Aorta (tissue), 5 donors: ENCODE data around the gene SLC6A9. TPM values are rescaled to one million over a fixed set of nuclear protein-coding genes. Genes with fewer than 3 reads are reported as not detected.
A peak's percentile ranks its signal among the peaks of the same experiment; 100 is the strongest.

Experiments
- ATAC-seq: fragments of 200-7000 bp; cut with Tn5 transposase; one replicate; pipeline ENCODE4 v1.9.1; 2022; ENCODE audit warnings: moderate library complexity; ENCODE audit not compliant: low FRiP score
- DNase-seq, 2 donors: peaks; one replicate each; pipeline ENCODE4 v3.0.0-alpha.2; 2020
- H3K27ac ChIP-seq, 2 donors: one replicate each; pipeline ENCODE4 v1.5.1; 2013; ENCODE audit warnings: low read length in 2 of 2, mild to moderate bottlenecking in 2 of 2, moderate library complexity in 2 of 2, control low read depth in 1 of 2, inconsistent platforms in 1 of 2, low read depth in 1 of 2
- H3K27me3 ChIP-seq, 2 donors: one replicate each; pipeline ENCODE4 v1.6.1; 2013; ENCODE audit warnings: control low read depth in 1 of 2, low read length in 1 of 2, mild to moderate bottlenecking in 1 of 2, moderate library complexity in 1 of 2; ENCODE audit not compliant: insufficient read depth in 2 of 2, control insufficient read depth in 1 of 2
- H3K36me3 ChIP-seq, 2 donors: one replicate each; pipeline ENCODE4 v1.6.1; 2013; ENCODE audit warnings: control low read depth in 1 of 2, low read length in 1 of 2, mild to moderate bottlenecking in 1 of 2; ENCODE audit not compliant: insufficient read depth in 2 of 2, control insufficient read depth in 1 of 2
- H3K4me1 ChIP-seq, 2 donors: one replicate each; pipeline ENCODE4 v1.6.1; 2013; ENCODE audit warnings: low read length in 2 of 2, control low read depth in 1 of 2, mild to moderate bottlenecking in 1 of 2, moderate library complexity in 1 of 2; ENCODE audit not compliant: insufficient read depth in 2 of 2, control insufficient read depth in 1 of 2
- H3K4me3 ChIP-seq, 2 donors: one replicate each; pipeline ENCODE4 v1.5.1; 2013; ENCODE audit warnings: low read length in 2 of 2, control low read depth in 1 of 2, mild to moderate bottlenecking in 1 of 2
- H3K9me3 ChIP-seq: one replicate; pipeline ENCODE4 v1.6.1; 2013; ENCODE audit warnings: mild to moderate bottlenecking, low read length; ENCODE audit not compliant: control insufficient read depth
- WGBS, 2 donors: extraction: QIAGEN DNeasy Blood & Tissue Kit; methylation state at CpG; one replicate each; pipeline ENCODE4 v1.1.7; 2013; 5-methylcytosine and 5-hydroxymethylcytosine counted together
- intact Hi-C, 2 donors: fragments of 100-400 bp; cut with DNase I; formaldehyde crosslinking; loops; one replicate each; pipeline versions ENCODE4 v1.14.2 to v1.15.0; 2022
- polyA plus RNA-seq, 2 donors: library from polyadenylated mRNA; stranded (reverse); fragments of 200-250 nt; gene quantifications; one replicate each; pipeline ENCODE4 v1.2.3, GENCODE V29; 2013
- total RNA-seq, 2 donors: library from RNA; stranded (reverse); fragmentation: NEBNext Ultra II Directional; extraction: Animal tissue kit (Norgen Biotek cat#: 25700); gene quantifications; one replicate each; pipeline ENCODE4 v1.2.1, GENCODE V29; 2021
- donor health status: healthy with polysubstance abuse.
- donor health status: Bipolar disorder and iron deficiency.
- donor health status: DM: no; HTN: no; CAD: no.
- donor health status: DM: no; HTN: no; CAD: no.
- donor health status: DM: yes; HTN: yes; CAD: no.

The SLC6A9 gene
- total and polyA plus RNA-seq, 4 donors = 1.3 to 18.9 (median 6.5) TPM

- Histone ChIP-seq H3K36me3 (no peaks in the 10 kb centered on the region), H3K27ac (no peak overlapping the region), H3K27me3 (no peaks in the 10 kb centered on the region), H3K4me1 (no peaks in the 10 kb centered on the region), H3K9me3 (no peaks in the 10 kb centered on the region), H3K4me3 (no peak overlapping the region)
- ATAC-seq (no peak), DNase-seq (no peak)
- WGBS, 2 donors = 85 to 87% methylated on average over 13 of the region's 13 CpGs
- intact Hi-C loops = loop anchor here in 1 of 2 donors (10.0 kb wide), 1 partner anchor 415 kb away; the partner anchor contains the start of gene PTPRF
Measured at GRCh38 chr1:43949678-43950077, 81.6 kb downstream of the SLC6A9 start.

- intact Hi-C loops = loop anchor here in 1 of 2 donors (10.0 kb wide), 1 partner anchor 413 kb away; the partner anchor contains the start of gene PTPRF
- Histone ChIP-seq H3K4me3 (peak overlapping the region in 1 of 2 donors; percentile 59), H3K9me3 (no peaks in the 10 kb centered on the region), H3K27ac (no peak overlapping the region), H3K4me1 (no peaks in the 10 kb centered on the region), H3K36me3 (no peaks in the 10 kb centered on the region), H3K27me3 (no peaks in the 10 kb centered on the region)
- DNase-seq = no peak
- ATAC-seq = no peak
- 4 to 10% methylated on average over 3 of the region's 3 CpGs for WGBS, 2 donors
Measured at GRCh38 chr1:43947874-43948437, 83.3 kb downstream of the SLC6A9 start.

GRCh38 chr1:43947061-43947873 is 84.0 kb downstream of the SLC6A9 start:
- WGBS, 2 donors = 1% methylated on average over 25 to 27 of the region's 27 CpGs
- ATAC-seq (peak; percentile 37), DNase-seq (no peak)
- Histone ChIP-seq H3K36me3 (no peaks in the 10 kb centered on the region), H3K4me3 (peak overlapping the region; percentile 22 to 59), H3K4me1 (no peaks in the 10 kb centered on the region), H3K27ac (peak overlapping the region in 1 of 2 donors; percentile 9), H3K27me3 (no peaks in the 10 kb centered on the region), H3K9me3 (no peaks in the 10 kb centered on the region)
- intact Hi-C loops = loop anchor here in 1 of 2 donors (10.0 kb wide), 1 partner anchor 412 kb away; the partner anchor contains the start of gene PTPRF

Other genes starting within 250 kb of the SLC6A9 start
- 1 to 10 TPM; 1.8 to 4.9 TPM for gene ARTN, start 97.7 kb downstream of the SLC6A9 start, total RNA-seq
- gene ARTN, start 97.7 kb downstream of the SLC6A9 start, polyA plus RNA-seq = 1 to 10 TPM in 1 of 2 donors, not detected in 1; 2.1 TPM
- 10 to 100 TPM; 19.4 to 22.5 TPM for gene IPO13, start 84.5 kb downstream of the SLC6A9 start, total RNA-seq
- gene IPO13, start 84.5 kb downstream of the SLC6A9 start, polyA plus RNA-seq = 10 to 100 TPM in 1 of 2 donors, 1 to 10 TPM in 1; 9.8 to 29.2 TPM
- gene DPH2, start 61.5 kb downstream of the SLC6A9 start, total RNA-seq = 10 to 100 TPM; 11.8 to 14.7 TPM
- gene DPH2, start 61.5 kb downstream of the SLC6A9 start, polyA plus RNA-seq = 10 to 100 TPM in 1 of 2 donors, 1 to 10 TPM in 1; 6.0 to 15.8 TPM
- gene ATP6V0B, start 56.5 kb downstream of the SLC6A9 start, total RNA-seq = 10 to 100 TPM; 77.9 to 79.8 TPM
- 100 to 1,000 TPM; 109 to 119 TPM for gene ATP6V0B, start 56.5 kb downstream of the SLC6A9 start, polyA plus RNA-seq
- 10 to 100 TPM; 31.8 to 32.2 TPM for gene B4GALT2, start 52.3 kb downstream of the SLC6A9 start, total RNA-seq
- 10 to 100 TPM; 34.8 to 40.2 TPM for gene B4GALT2, start 52.3 kb downstream of the SLC6A9 start, polyA plus RNA-seq
- 1 to 10 TPM; 2.6 to 6.0 TPM for gene CCDC24, start 39.9 kb downstream of the SLC6A9 start, total RNA-seq
- gene CCDC24, start 39.9 kb downstream of the SLC6A9 start, polyA plus RNA-seq = 10 to 100 TPM in 1 of 2 donors, 1 to 10 TPM in 1; 5.8 to 29.7 TPM
- under 1 TPM; 0.16 to 0.33 TPM for gene KLF17, start 87.4 kb upstream of the SLC6A9 start, total RNA-seq
- under 1 TPM; 0.13 to 0.15 TPM for gene KLF17, start 87.4 kb upstream of the SLC6A9 start, polyA plus RNA-seq
- not detected for gene KLF18, start 110.2 kb upstream of the SLC6A9 start, total RNA-seq
- not detected for gene KLF18, start 110.2 kb upstream of the SLC6A9 start, polyA plus RNA-seq
- 10 to 100 TPM; 30.1 to 36.4 TPM for gene DMAP1, start 182.0 kb upstream of the SLC6A9 start, total RNA-seq
- 100 to 1,000 TPM in 1 of 2 donors, 10 to 100 TPM in 1; 21.8 to 134 TPM for gene DMAP1, start 182.0 kb upstream of the SLC6A9 start, polyA plus RNA-seq